Lung (tissue), 12 donors: Measurements from ENCODE around the gene IGF2R. TPM values are rescaled to one million over a fixed set of nuclear protein-coding genes. Genes with fewer than 3 reads are reported as not detected.
A peak's percentile ranks its signal among the peaks of the same experiment; 100 is the strongest.

Source experiments
- ATAC-seq: fragments of 200-7000 bp; cut with Tn5 transposase; one replicate; pipeline ENCODE4 v1.9.1; 2020; ENCODE audit warnings: moderate number of reproducible peaks; ENCODE audit not compliant: insufficient read depth, low FRiP score
- DNase-seq, 3 donors: peaks; one replicate each; pipeline ENCODE4 v3.0.0-alpha.2; 2013 to 2017
- H3K27ac ChIP-seq, 2 donors: one replicate each; pipeline ENCODE4 v1.5.1; 2013; ENCODE audit warnings: mild to moderate bottlenecking in 2 of 2, moderate library complexity in 2 of 2, control low read depth in 1 of 2, inconsistent platforms in 1 of 2, low read depth in 1 of 2, low read length in 1 of 2
- H3K27me3 ChIP-seq, 3 donors: one replicate each; pipeline ENCODE4 v1.5.1; 2013; ENCODE audit warnings: low read length in 2 of 3; ENCODE audit not compliant: control insufficient read depth in 3 of 3, insufficient read depth in 3 of 3
- H3K36me3 ChIP-seq, 4 donors: one replicate each; pipeline ENCODE4 v1.5.1; 2013; ENCODE audit warnings: low read length in 4 of 4, mild to moderate bottlenecking in 1 of 4, moderate library complexity in 1 of 4; ENCODE audit not compliant: control insufficient read depth in 4 of 4, insufficient read depth in 4 of 4
- H3K4me1 ChIP-seq, 5 donors: one replicate each; pipeline ENCODE4 v1.5.1; 2013; ENCODE audit warnings: low read length in 5 of 5, mild to moderate bottlenecking in 2 of 5, moderate library complexity in 1 of 5; ENCODE audit not compliant: control insufficient read depth in 5 of 5, insufficient read depth in 5 of 5
- H3K4me3 ChIP-seq: one replicate; pipeline ENCODE4 v1.5.1; 2013; ENCODE audit warnings: mild to moderate bottlenecking, control low read depth, moderate library complexity
- H3K9ac ChIP-seq, 2 donors: one replicate each; pipeline ENCODE4 v1.5.1; 2013; ENCODE audit warnings: low read length in 2 of 2, control low read depth in 1 of 2; ENCODE audit not compliant: insufficient read depth in 1 of 2
- H3K9me3 ChIP-seq, 4 donors: one replicate each; pipeline ENCODE4 v1.5.1; 2013; ENCODE audit warnings: low read length in 3 of 4, mild to moderate bottlenecking in 1 of 4, moderate library complexity in 1 of 4; ENCODE audit not compliant: control insufficient read depth in 4 of 4, insufficient read depth in 3 of 4
- WGBS, 2 donors: extraction: QIAGEN DNeasy Blood & Tissue Kit; methylation state at CpG; one replicate each; pipeline ENCODE4 v1.1.7; 2013; 5-methylcytosine and 5-hydroxymethylcytosine counted together
- polyA plus RNA-seq, 2 donors: library from polyadenylated mRNA; stranded (reverse); fragments of 200-250 nt; gene quantifications; one replicate each; pipeline ENCODE4 v1.2.1, GENCODE V29; 2013
- total RNA-seq, 2 donors: library from RNA; depleted of rRNA in 1 of 2; stranded (reverse); fragments of >200 nt in 1 of 2; gene quantifications; one replicate each; pipeline ENCODE4 v1.2.1, GENCODE V29; 2014 to 2021
- TF ChIP-seq, protein P1 (sequence below): IDR thresholded peaks from 2 replicates; pipeline ENCODE4 v1.5.1; 2012; ENCODE audit warnings: mild to moderate bottlenecking; ENCODE audit errors: control extremely low read depth, extremely low read depth
- donor health status: control.
- donor health status: control.
- donor health status: Bipolar disorder and iron deficiency.
- donor health status: healthy.
- donor health status: DM: yes; HTN: yes; CAD: no.

Gene IGF2R
- total and polyA plus RNA-seq, 4 donors: 30.0 to 125 (median 92.6) TPM

DNA sequence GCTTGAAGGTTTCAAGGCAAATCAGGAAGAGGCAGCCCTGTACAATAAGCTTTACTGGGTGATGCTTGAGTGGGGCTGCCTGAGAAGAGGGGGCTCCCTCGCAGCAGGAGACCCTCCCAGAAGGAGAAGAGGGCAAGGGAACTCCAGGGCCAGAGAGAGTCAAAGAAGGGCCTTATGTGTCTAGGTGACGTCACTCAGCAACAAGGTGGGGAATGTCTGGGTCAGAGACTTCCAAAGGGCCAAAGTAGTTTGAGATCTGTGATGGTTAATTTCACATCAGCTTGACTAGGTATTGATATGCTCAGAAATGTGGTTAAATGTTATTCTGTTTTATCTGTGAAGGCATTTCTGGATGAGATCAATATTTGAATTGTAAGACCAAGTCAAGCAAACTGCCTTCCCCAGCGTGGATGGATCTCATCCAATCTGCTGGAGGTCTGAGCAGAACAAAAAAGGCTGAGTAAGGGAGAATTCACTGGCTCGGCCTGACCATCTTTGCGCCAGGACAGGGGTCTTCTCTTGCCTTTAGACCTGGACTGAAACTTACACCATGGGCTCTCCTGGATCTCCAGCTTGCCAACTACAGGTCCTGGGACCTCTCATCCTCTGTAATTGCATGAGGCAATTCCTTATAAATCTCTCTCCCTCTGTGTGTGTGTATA, 42.2 kb upstream of the IGF2R start:
- Histone ChIP-seq H3K9me3 (peaks cover 0 to 2% (median 0%) of the 10 kb centered on the region in 4 donors), H3K36me3 (no peaks in the 10 kb centered on the region), H3K27ac (no peak overlapping the region), H3K27me3 (no peaks in the 10 kb centered on the region), H3K9ac (no peak overlapping the region), H3K4me1 (peaks cover 0 to 3% (median 0%) of the 10 kb centered on the region in 5 donors), H3K4me3 (no peak overlapping the region)
- TF ChIP-seq, protein P1, sequence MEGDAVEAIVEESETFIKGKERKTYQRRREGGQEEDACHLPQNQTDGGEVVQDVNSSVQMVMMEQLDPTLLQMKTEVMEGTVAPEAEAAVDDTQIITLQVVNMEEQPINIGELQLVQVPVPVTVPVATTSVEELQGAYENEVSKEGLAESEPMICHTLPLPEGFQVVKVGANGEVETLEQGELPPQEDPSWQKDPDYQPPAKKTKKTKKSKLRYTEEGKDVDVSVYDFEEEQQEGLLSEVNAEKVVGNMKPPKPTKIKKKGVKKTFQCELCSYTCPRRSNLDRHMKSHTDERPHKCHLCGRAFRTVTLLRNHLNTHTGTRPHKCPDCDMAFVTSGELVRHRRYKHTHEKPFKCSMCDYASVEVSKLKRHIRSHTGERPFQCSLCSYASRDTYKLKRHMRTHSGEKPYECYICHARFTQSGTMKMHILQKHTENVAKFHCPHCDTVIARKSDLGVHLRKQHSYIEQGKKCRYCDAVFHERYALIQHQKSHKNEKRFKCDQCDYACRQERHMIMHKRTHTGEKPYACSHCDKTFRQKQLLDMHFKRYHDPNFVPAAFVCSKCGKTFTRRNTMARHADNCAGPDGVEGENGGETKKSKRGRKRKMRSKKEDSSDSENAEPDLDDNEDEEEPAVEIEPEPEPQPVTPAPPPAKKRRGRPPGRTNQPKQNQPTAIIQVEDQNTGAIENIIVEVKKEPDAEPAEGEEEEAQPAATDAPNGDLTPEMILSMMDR: no peak
- 90 to 97% methylated on average over 5 of the region's 5 CpGs for WGBS, 2 donors
- no peak for DNase-seq
- no peak for ATAC-seq

DNA sequence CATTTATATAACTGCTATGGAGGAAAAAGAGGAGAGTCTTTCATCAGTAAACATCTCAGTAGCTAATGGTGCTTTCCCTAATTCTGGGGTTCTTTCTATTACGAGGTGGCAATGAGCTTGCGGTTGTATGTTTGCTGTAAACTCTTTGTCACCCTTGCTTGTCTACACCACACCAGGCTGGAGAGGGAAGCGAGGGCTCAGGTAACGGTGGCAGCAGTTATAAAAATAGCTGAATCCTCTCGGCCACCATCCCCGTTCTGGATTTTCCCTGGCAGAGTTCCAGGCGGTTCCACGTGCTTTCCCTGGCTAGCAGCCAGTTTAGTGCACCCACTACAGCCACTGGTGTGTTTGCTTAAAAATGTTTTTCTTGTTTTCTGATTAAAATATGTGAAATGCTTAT, 39.1 kb upstream of the IGF2R start:
- H3K9me3 ChIP-seq: no peaks in the 10 kb centered on the region
- WGBS, 2 donors: 21 to 22% methylated on average over 8 of the region's 8 CpGs
- ATAC-seq (no peak), DNase-seq (peak; percentile 50 to 71 (median 68))
- H3K9ac ChIP-seq: no peak overlapping the region
- H3K27ac ChIP-seq: no peak overlapping the region
- H3K27me3 ChIP-seq: no peaks in the 10 kb centered on the region
- TF ChIP-seq, protein P1: no peak
- no peak overlapping the region for H3K4me3 ChIP-seq
- no peaks in the 10 kb centered on the region for H3K36me3 ChIP-seq
- peaks cover 0 to 4% (median 3%) of the 10 kb centered on the region in 5 donors for H3K4me1 ChIP-seq

DNA sequence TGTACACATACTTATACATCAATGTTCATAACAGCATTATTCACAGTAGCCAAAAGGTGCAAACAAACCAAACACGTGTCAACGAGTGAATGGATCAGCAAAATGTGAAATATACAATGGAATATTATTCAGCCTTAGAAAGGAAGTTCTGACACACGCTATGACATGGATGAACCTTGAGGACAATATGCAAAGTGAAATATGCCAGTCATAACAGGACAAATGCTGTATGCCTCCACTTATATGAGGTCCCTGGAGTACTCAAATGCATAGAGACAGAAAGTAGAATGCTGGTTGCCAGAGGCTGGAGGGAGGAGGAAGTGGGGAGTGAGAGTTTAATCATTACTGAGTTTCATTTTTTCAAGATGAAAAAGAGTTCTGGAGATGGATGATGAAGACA, 37.8 kb upstream of the IGF2R start:
- Histone ChIP-seq H3K36me3 (no peaks in the 10 kb centered on the region), H3K9ac (no peak overlapping the region), H3K27ac (no peak overlapping the region), H3K27me3 (no peaks in the 10 kb centered on the region), H3K4me1 (peaks cover 0 to 4% (median 3%) of the 10 kb centered on the region in 5 donors), H3K4me3 (no peak overlapping the region), H3K9me3 (peaks cover 0 to 3% (median 0%) of the 10 kb centered on the region in 4 donors)
- no peak for DNase-seq
- TF ChIP-seq, protein P1: no peak
- ATAC-seq: no peak
- 87 to 95% methylated on average over 3 of the region's 3 CpGs for WGBS, 2 donors
